ENCODE measurements around the gene ITPKC.
"Not testable (repeated sequence)": the region's sequence is repeated elsewhere in the genome, so short reads cannot be mapped to it uniquely, and the experiment has no call there.

The ITPKC gene

GRCh38 chr19:40741527-40742390 is 24.8 kb downstream of the ITPKC start:
- no peak for DNase-seq (ENCODE audit: low read depth)

GRCh38 chr19:40742477-40742876 is 25.6 kb downstream of the ITPKC start:
- no peak for DNase-seq (ENCODE audit: low read depth)

GRCh38 chr19:40742886-40743285 is 26.0 kb downstream of the ITPKC start:
- no peak for DNase-seq (ENCODE audit: low read depth)

- DNase-seq (ENCODE audit: low read depth), result no peak
Measured at GRCh38 chr19:40743926-40744325, 27.0 kb downstream of the ITPKC start.

- DNase-seq (ENCODE audit: low read depth), result no peak
Measured at GRCh38 chr19:40744554-40745401, 27.9 kb downstream of the ITPKC start.

GRCh38 chr19:40745402-40745780 is 28.5 kb downstream of the ITPKC start:
- no peak for DNase-seq (ENCODE audit: low read depth)

GRCh38 chr19:40747536-40747935 is 30.6 kb downstream of the ITPKC start:
- no peak for DNase-seq (ENCODE audit: low read depth)

- peak; percentile 99 for DNase-seq (ENCODE audit: low read depth)
Measured at GRCh38 chr19:40750058-40750873, 33.4 kb downstream of the ITPKC start, which contains the start of gene ACTMAP. ACTMAP (minus strand) TSS chr19:40750477; CDS start chr19:40749803, 674 bp downstream.

GRCh38 chr19:40750874-40751537 is 34.1 kb downstream of the ITPKC start, which contains the start of gene SNRPA:
SNRPA (plus strand) TSS chr19:40751203; CDS start chr19:40751409, 206 bp downstream.
- DNase-seq (ENCODE audit: low read depth), result peak; percentile 91

- no peak for DNase-seq (ENCODE audit: low read depth)
Measured at GRCh38 chr19:40752257-40752781, 35.4 kb downstream of the ITPKC start.

GRCh38 chr19:40754611-40755247 is 37.8 kb downstream of the ITPKC start:
- DNase-seq (ENCODE audit: low read depth), result no peak

- DNase-seq (ENCODE audit: low read depth), result no peak
Measured at GRCh38 chr19:40755248-40755624, 38.3 kb downstream of the ITPKC start.

GRCh38 chr19:40755791-40756190 is 38.9 kb downstream of the ITPKC start:
- DNase-seq (ENCODE audit: low read depth), result no peak

- DNase-seq (ENCODE audit: low read depth), result no peak
Measured at GRCh38 chr19:40756502-40757110, 39.7 kb downstream of the ITPKC start.

- no peak for DNase-seq (ENCODE audit: low read depth)
Measured at GRCh38 chr19:40758491-40758890, 41.6 kb downstream of the ITPKC start.

- DNase-seq (ENCODE audit: low read depth), result no peak
Measured at GRCh38 chr19:40759352-40759751, 42.4 kb downstream of the ITPKC start.

GRCh38 chr19:40762754-40763470 is 46.0 kb downstream of the ITPKC start:
- no peak for DNase-seq (ENCODE audit: low read depth)

GRCh38 chr19:40763526-40763925 is 46.6 kb downstream of the ITPKC start:
- DNase-seq (ENCODE audit: low read depth), result no peak

GRCh38 chr19:40763963-40764362 is 47.1 kb downstream of the ITPKC start:
- DNase-seq (ENCODE audit: low read depth), result no peak

- DNase-seq (ENCODE audit: low read depth), result not testable (repeated sequence)
Measured at GRCh38 chr19:40766385-40766784, 49.5 kb downstream of the ITPKC start.

Data from non-pigmented ciliary epithelial cell (primary cell).